IMR-90 (cell line): Measurements from ENCODE around the gene KLF13. TPM values are rescaled to one million over a fixed set of nuclear protein-coding genes. Genes with fewer than 3 reads are reported as not detected.

Experiments used
- ATAC-seq: fragments of 200-7000 bp; cut with Tn5 transposase; 2 replicates; pipeline ENCODE4 v1.9.1; 2020; ENCODE audit warnings: low read depth, mild to moderate bottlenecking, moderate library complexity
- BruUV-seq: library from RNA; stranded (reverse); fragments of 400-500 nt; replicated peaks from 2 replicates; lab custom pipeline; 2021; lab: Mats Ljungman, UMichigan
- CTCF ChIA-PET: fragments of 300-600 bp; formaldehyde crosslinking; extraction: SDS; loops from one replicate; lab custom pipeline; 2021; ENCODE audit warnings: antibody characterized with exemption; lab: Yijun Ruan, JAX
- POLR2A ChIA-PET: fragments of 300-600 bp; sonication (Branson Sonifier 250); formaldehyde crosslinking; loops from one replicate; lab custom pipeline; 2022; ENCODE audit warnings: antibody characterized with exemption; ENCODE audit not compliant: unreplicated experiment; lab: Charles Lee
- DNase-seq: peaks from one replicate; pipeline ENCODE4 v3.0.0; 2013
- H2AFZ ChIP-seq: replicated peaks from 2 replicates; pipeline ENCODE3; 2013; ENCODE audit warnings: low read length, mild to moderate bottlenecking; ENCODE audit not compliant: poor library complexity
- H2AK5ac ChIP-seq: 2 replicates; pipeline ENCODE4 v1.6.1; 2013; ENCODE audit warnings: low read depth, low read length, inconsistent platforms
- H2AK9ac ChIP-seq: replicated peaks from 2 replicates; pipeline ENCODE3; 2013; ENCODE audit warnings: mild to moderate bottlenecking, low read depth, low read length, moderate library complexity; ENCODE audit not compliant: poor library complexity
- H2BK120ac ChIP-seq: 2 replicates; pipeline ENCODE4 v1.6.1; 2013; ENCODE audit warnings: low read depth, low read length, inconsistent platforms
- H2BK15ac ChIP-seq: 3 replicates; pipeline ENCODE4 v1.6.1; 2013; ENCODE audit warnings: low read depth, low read length, inconsistent platforms
- H2BK20ac ChIP-seq: 2 replicates; pipeline ENCODE4 v1.6.1; 2013; ENCODE audit warnings: low read depth, mild to moderate bottlenecking, inconsistent platforms, low read length, moderate library complexity
- H2BK5ac ChIP-seq: 2 replicates; pipeline ENCODE4 v1.6.1; 2013; ENCODE audit warnings: mild to moderate bottlenecking, low read depth, low read length, inconsistent platforms; ENCODE audit not compliant: poor library complexity, severe bottlenecking
- H3K14ac ChIP-seq: replicated peaks from 2 replicates; pipeline ENCODE4 v1.6.1; 2013; ENCODE audit warnings: low read depth, low read length, inconsistent platforms
- H3K18ac ChIP-seq: 2 replicates; pipeline ENCODE4 v1.6.1; 2013; ENCODE audit warnings: low read depth, low read length, control low read depth
- H3K23ac ChIP-seq: 2 replicates; pipeline ENCODE4 v1.6.1; 2013; ENCODE audit warnings: low read depth, low read length, inconsistent platforms
- H3K27ac ChIP-seq: 2 replicates; pipeline ENCODE4 v1.5.1; 2013; ENCODE audit warnings: mild to moderate bottlenecking, control low read depth, low read length; ENCODE audit not compliant: insufficient read depth
- H3K27me3 ChIP-seq: 2 replicates; pipeline ENCODE4 v1.6.1; 2013; ENCODE audit warnings: low read length; ENCODE audit not compliant: control insufficient read depth, insufficient read depth
- H3K36me3 ChIP-seq: 2 replicates; pipeline ENCODE4 v1.6.1; 2013; ENCODE audit warnings: low read length, mixed read lengths; ENCODE audit not compliant: control insufficient read depth, insufficient read depth
- H3K4ac ChIP-seq: 2 replicates; pipeline ENCODE4 v1.6.1; 2013; ENCODE audit warnings: low read depth, low read length, inconsistent platforms
- H3K4me1 ChIP-seq: 2 replicates; pipeline ENCODE4 v1.6.1; 2013; ENCODE audit warnings: low read length, mixed read lengths; ENCODE audit not compliant: control insufficient read depth, insufficient read depth
- H3K4me2 ChIP-seq: 2 replicates; pipeline ENCODE4 v1.6.1; 2013; ENCODE audit warnings: low read depth, mild to moderate bottlenecking, control low read depth, low read length, moderate library complexity
- H3K4me3 ChIP-seq: 2 replicates; pipeline ENCODE4 v1.5.1; 2013; ENCODE audit warnings: low read depth, mild to moderate bottlenecking, control low read depth, low read length, moderate library complexity; ENCODE audit not compliant: insufficient read depth
- H3K56ac ChIP-seq: 2 replicates; pipeline ENCODE4 v1.6.1; 2013; ENCODE audit warnings: low read length, inconsistent platforms; ENCODE audit not compliant: insufficient read depth; ENCODE audit errors: extremely low read depth
- H3K79me1 ChIP-seq, 2 experiments: 2 replicates each; pipeline ENCODE4 v1.6.1; 2013; ENCODE audit warnings: low read length in 2 of 2, inconsistent platforms in 1 of 2, low read depth in 1 of 2
- H3K9ac ChIP-seq: 2 replicates; pipeline ENCODE4 v1.6.1; 2013; ENCODE audit warnings: low read depth, low read length, control low read depth
- H3K9me1 ChIP-seq: 2 replicates; pipeline ENCODE4 v1.6.1; 2013; ENCODE audit warnings: low read length, inconsistent platforms; ENCODE audit not compliant: insufficient read depth
- H3K9me3 ChIP-seq: 2 replicates; pipeline ENCODE4 v1.6.1; 2013; ENCODE audit warnings: low read length; ENCODE audit not compliant: control insufficient read depth, insufficient read depth
- H4K20me1 ChIP-seq: 2 replicates; pipeline ENCODE4 v1.6.1; 2013; ENCODE audit warnings: low read length, inconsistent platforms; ENCODE audit not compliant: insufficient read depth
- H4K5ac ChIP-seq: 2 replicates; pipeline ENCODE4 v1.6.1; 2013; ENCODE audit warnings: mild to moderate bottlenecking, low read depth, low read length, control low read depth
- H4K8ac ChIP-seq, 2 experiments: 2 replicates each; pipeline ENCODE4 v1.6.1; 2013; ENCODE audit warnings: low read depth in 2 of 2, low read length in 2 of 2, control low read depth in 1 of 2, inconsistent platforms in 1 of 2
- H4K91ac ChIP-seq: 2 replicates; pipeline ENCODE4 v1.6.1; 2013; ENCODE audit warnings: low read depth, low read length, inconsistent platforms; ENCODE audit not compliant: insufficient read depth
- BHLHE40 ChIP-seq: fragments of 150-350 bp; IDR thresholded peaks from 2 replicates; pipeline ENCODE4 v1.6.1; 2016; ENCODE audit warnings: mild to moderate bottlenecking, low read depth, low read length
- CEBPB ChIP-seq: IDR thresholded peaks from 2 replicates; pipeline ENCODE4 v1.6.1; 2012; ENCODE audit warnings: low read depth, low read length, improper control_type of control experiment
- CHD1 ChIP-seq: IDR thresholded peaks from 2 replicates; pipeline ENCODE4 v1.6.1; 2012; ENCODE audit warnings: low read depth, low read length, improper control_type of control experiment
- FOS ChIP-seq: fragments of 150-350 bp; IDR thresholded peaks from 2 replicates; pipeline ENCODE4 v1.6.1; 2016; ENCODE audit warnings: low read depth, low read length
- MAFK ChIP-seq: IDR thresholded peaks from 2 replicates; pipeline ENCODE4 v1.6.1; 2012; ENCODE audit warnings: low read depth, low read length, improper control_type of control experiment
- MAZ ChIP-seq: IDR thresholded peaks from 2 replicates; pipeline ENCODE4 v1.6.1; 2012; ENCODE audit warnings: low read depth, mild to moderate bottlenecking, low read length, improper control_type of control experiment, moderate library complexity, borderline replicate concordance
- MXI1 ChIP-seq: IDR thresholded peaks from 2 replicates; pipeline ENCODE4 v1.6.1; 2012; ENCODE audit warnings: low read depth, mild to moderate bottlenecking, low read length, moderate library complexity, borderline replicate concordance
- NFE2L2 ChIP-seq: fragments of 150-350 bp; IDR thresholded peaks from 2 replicates; pipeline ENCODE4 v1.6.1; 2016; ENCODE audit warnings: low read depth, mild to moderate bottlenecking, low read length
- POLR2A ChIP-seq: IDR thresholded peaks from 2 replicates; pipeline ENCODE4 v1.6.1; 2012; ENCODE audit warnings: mild to moderate bottlenecking, low read depth, low read length
- RAD21 ChIP-seq: IDR thresholded peaks from 2 replicates; pipeline ENCODE4 v1.6.1; 2012; ENCODE audit warnings: low read length, improper control_type of control experiment
- RCOR1 ChIP-seq: IDR thresholded peaks from 2 replicates; pipeline ENCODE4 v1.6.1; 2012; ENCODE audit warnings: mild to moderate bottlenecking, low read length, improper control_type of control experiment; ENCODE audit not compliant: insufficient replicate concordance
- RFX5 ChIP-seq: IDR thresholded peaks from 2 replicates; pipeline ENCODE4 v1.8.0; 2012; ENCODE audit warnings: low read depth, mild to moderate bottlenecking, low read length, moderate library complexity
- SMC3 ChIP-seq: fragments of 150-350 bp; IDR thresholded peaks from 2 replicates; pipeline ENCODE4 v1.6.1; 2016; ENCODE audit warnings: low read depth, mild to moderate bottlenecking, antibody characterized with exemption, low read length, moderate library complexity
- USF2 ChIP-seq: fragments of 150-350 bp; IDR thresholded peaks from 2 replicates; pipeline ENCODE4 v1.6.1; 2017; ENCODE audit warnings: mild to moderate bottlenecking, antibody characterized with exemption, low read length, low read depth
- WGBS, 2 experiments: methylation state at CpG; one replicate each; pipeline versions ENCODE4 v1.1.5 to v1.1.7; 2013; ENCODE audit warnings: missing lambda C conversion rate in 2 of 2; ENCODE audit not compliant: insufficient read length in 1 of 2; ENCODE audit errors: extremely low coverage in 2 of 2; 5-methylcytosine and 5-hydroxymethylcytosine counted together
- dilution Hi-C: fragments of 300-500 bp; cut with HindIII; formaldehyde crosslinking; loops from one replicate; pipeline ENCODE4 v1.14.3; 2018; ENCODE audit warnings: low sequenced_read_pairs; ENCODE audit not compliant: unreplicated experiment
- in situ Hi-C: fragments of 300-500 bp; cut with MboI; formaldehyde crosslinking; loops from 3 replicates; pipeline ENCODE4 v1.14.3; 2019; ENCODE audit warnings: low sequenced_read_pairs, inconsistent platforms, mixed read lengths
- intact Hi-C: fragments of 100-400 bp; cut with micrococcal nuclease; formaldehyde crosslinking; loops from 2 replicates; pipeline ENCODE4 v1.10.0; 2022
- polyA plus RNA-seq, 3 experiments: library from polyadenylated mRNA; depleted of rRNA; stranded (reverse); fragments of >200 nt; gene quantifications; 2 replicates each; pipeline ENCODE4 v1.2.3, GENCODE V29; 2012; ENCODE audit warnings: low replicate concordance in 1 of 3
- total RNA-seq: library from RNA; depleted of rRNA; stranded (reverse); fragments of >200 nt; gene quantifications from 2 replicates; pipeline ENCODE4 v1.2.3, GENCODE V29; 2012
- TF ChIP-seq, protein P1 (sequence below): conservative IDR thresholded peaks from 2 replicates; pipeline ENCODE4 v1.5.1; 2012; ENCODE audit warnings: mild to moderate bottlenecking, low read depth, low read length, improper control_type of control experiment
- TF ChIP-seq, protein P2 (sequence below): fragments of 150-350 bp; IDR thresholded peaks from 2 replicates; pipeline ENCODE4 v1.6.1; 2016; ENCODE audit warnings: low read depth, mild to moderate bottlenecking, low read length, moderate library complexity, borderline replicate concordance

Gene KLF13
- total and polyA plus RNA-seq, 2 of the 4 experiments (the other 2 are of a cell fraction) = 9.5 to 10.6 TPM

- TF ChIP-seq RAD21 = no peak
- TF ChIP-seq CEBPB = no peak
- no peak for TF ChIP-seq RCOR1
- TF ChIP-seq, protein P1, sequence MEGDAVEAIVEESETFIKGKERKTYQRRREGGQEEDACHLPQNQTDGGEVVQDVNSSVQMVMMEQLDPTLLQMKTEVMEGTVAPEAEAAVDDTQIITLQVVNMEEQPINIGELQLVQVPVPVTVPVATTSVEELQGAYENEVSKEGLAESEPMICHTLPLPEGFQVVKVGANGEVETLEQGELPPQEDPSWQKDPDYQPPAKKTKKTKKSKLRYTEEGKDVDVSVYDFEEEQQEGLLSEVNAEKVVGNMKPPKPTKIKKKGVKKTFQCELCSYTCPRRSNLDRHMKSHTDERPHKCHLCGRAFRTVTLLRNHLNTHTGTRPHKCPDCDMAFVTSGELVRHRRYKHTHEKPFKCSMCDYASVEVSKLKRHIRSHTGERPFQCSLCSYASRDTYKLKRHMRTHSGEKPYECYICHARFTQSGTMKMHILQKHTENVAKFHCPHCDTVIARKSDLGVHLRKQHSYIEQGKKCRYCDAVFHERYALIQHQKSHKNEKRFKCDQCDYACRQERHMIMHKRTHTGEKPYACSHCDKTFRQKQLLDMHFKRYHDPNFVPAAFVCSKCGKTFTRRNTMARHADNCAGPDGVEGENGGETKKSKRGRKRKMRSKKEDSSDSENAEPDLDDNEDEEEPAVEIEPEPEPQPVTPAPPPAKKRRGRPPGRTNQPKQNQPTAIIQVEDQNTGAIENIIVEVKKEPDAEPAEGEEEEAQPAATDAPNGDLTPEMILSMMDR = no peak
- TF ChIP-seq USF2 = no peak
- no peak for TF ChIP-seq BHLHE40
- TF ChIP-seq NFE2L2 = no peak
- TF ChIP-seq, protein P2, sequence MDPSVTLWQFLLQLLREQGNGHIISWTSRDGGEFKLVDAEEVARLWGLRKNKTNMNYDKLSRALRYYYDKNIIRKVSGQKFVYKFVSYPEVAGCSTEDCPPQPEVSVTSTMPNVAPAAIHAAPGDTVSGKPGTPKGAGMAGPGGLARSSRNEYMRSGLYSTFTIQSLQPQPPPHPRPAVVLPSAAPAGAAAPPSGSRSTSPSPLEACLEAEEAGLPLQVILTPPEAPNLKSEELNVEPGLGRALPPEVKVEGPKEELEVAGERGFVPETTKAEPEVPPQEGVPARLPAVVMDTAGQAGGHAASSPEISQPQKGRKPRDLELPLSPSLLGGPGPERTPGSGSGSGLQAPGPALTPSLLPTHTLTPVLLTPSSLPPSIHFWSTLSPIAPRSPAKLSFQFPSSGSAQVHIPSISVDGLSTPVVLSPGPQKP = no peak
- no peak for TF ChIP-seq MXI1
- no peak for TF ChIP-seq FOS
- no peak for TF ChIP-seq POLR2A
- TF ChIP-seq MAFK = no peak
- TF ChIP-seq MAZ = no peak
- TF ChIP-seq RFX5 = no peak
- TF ChIP-seq CHD1 = no peak
- no peak for TF ChIP-seq SMC3
- CTCF ChIA-PET = no interaction called here
- BruUV-seq = no TSS peak
- Histone ChIP-seq H3K4me1 (peaks cover 6% of the 10 kb centered on the region; the same call in 1 of the 2 replicates), H3K27me3 (no peaks in the 10 kb centered on the region), H4K5ac (no peak overlapping the region), H3K4ac (peak overlapping the region; percentile 2; the same call in 1 of the 2 replicates), H3K4me3 (no peak overlapping the region), H2BK15ac (no peak overlapping the region), H2BK120ac (no peak overlapping the region), H3K9ac (no peak overlapping the region), H3K9me1 (peaks cover 21% of the 10 kb centered on the region; the same call in 1 of the 2 replicates), H2BK20ac (no peak overlapping the region; the same call in 1 of the 2 replicates), H3K9me3 (peaks cover 3% of the 10 kb centered on the region), H2BK5ac (no peak overlapping the region), H3K14ac (no peak overlapping the region), H3K18ac (no peak overlapping the region), H2AK9ac (peak overlapping the region; percentile 56), H3K4me2 (no peak overlapping the region), H4K91ac (no peak overlapping the region; the same call in 1 of the 2 replicates), H3K23ac (no peak overlapping the region), H3K36me3 (no peaks in the 10 kb centered on the region), H3K79me1 (no peaks in the 10 kb centered on the region), H3K27ac (no peak overlapping the region), H4K20me1 (no peaks in the 10 kb centered on the region), H2AFZ (peak overlapping the region; percentile 40), H4K8ac (peak overlapping the region; percentile 2 to 23; a peak in 1 of 4 replicates), H3K56ac (no peak overlapping the region), H2AK5ac (peak overlapping the region; percentile 20; the same call in 1 of the 2 replicates)
- intact Hi-C loops (no loop called here), in situ Hi-C loops (loop anchor here (5.0 kb wide), 1 partner anchor 35 kb away; no protein-coding TSS in a partner anchor), dilution Hi-C loops (no loop called here)
- DNase-seq (peak; percentile 10), ATAC-seq (no peak)
- POLR2A ChIA-PET = no interaction called here
- WGBS, 2 experiments = 61% methylated on average over 4 of the region's 13 CpGs; no CpG with 5 or more reads in 1 of the 2 experiments
Observed at GRCh38 chr15:31402511-31403056, 75.9 kb downstream of the KLF13 start.
